Stimulated activated CD4-positive, alpha-beta T cell treated with anti-CD3 and anti-CD28 coated beads, TNF-alpha, amount 100 ng/mL, for 24 hours (primary cell): Measurements from ENCODE around the gene BCOR.
A peak's percentile ranks its signal among the peaks of the same experiment; 100 is the strongest.

ENCODE experiments used
- DNase-seq, 3 experiments: peaks; one replicate each; pipeline ENCODE4 v3.0.0-alpha.2; 2020; ENCODE audit warnings: low read depth in 3 of 3

The BCOR gene

GRCh38 chrX:40085102-40085551 is 12.6 kb downstream of the BCOR start:
- DNase-seq: no peak

DNA sequence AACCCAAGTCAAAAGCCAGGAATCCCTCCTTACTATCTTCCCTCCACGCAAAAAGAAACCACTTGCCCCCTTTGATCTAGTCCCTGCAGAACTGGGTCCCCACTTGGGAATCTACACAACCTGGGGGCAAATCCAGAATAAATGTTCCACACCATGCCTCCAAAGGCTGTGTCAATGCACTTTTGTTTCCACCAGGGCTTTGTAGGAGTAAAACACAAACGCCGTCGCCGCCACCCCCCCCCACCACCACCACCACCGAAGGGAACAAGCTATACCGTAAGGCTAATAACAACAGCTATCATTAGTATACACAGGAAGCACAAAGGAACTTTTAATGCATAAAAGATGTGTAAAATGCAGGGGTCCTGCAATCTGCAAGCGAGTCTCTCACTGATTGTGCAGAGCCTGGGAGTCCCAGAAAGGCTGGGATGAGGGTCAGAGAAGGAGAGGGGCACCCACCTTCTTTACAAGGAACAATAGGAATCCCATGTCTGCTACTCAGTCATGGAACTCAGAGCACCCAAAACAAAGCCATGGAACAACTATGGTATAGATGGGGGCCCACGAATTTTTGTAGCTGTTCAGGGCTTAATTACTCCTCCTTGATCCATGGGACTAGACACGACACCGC is 13.2 kb downstream of the BCOR start:
- no peak for DNase-seq

DNA sequence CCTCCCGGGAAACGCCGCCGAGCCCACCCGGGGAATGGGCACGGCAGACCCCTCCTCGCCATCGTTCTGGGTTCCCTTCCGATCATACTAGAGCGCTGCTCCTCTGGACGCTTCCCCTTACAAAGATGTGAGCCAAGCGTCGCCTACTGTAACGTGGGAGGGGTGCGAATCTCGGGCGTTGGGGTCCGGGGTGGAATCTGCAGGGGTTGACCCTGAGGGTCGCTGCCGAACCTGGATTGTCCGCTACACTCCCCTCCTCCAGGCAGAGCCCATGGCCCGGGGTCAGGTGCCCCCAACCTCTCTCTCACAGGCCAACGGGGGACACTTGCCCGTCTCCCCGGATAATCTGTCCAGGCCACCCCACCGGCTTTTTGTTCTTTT is 13.8 kb downstream of the BCOR start:
- DNase-seq: no peak

DNA sequence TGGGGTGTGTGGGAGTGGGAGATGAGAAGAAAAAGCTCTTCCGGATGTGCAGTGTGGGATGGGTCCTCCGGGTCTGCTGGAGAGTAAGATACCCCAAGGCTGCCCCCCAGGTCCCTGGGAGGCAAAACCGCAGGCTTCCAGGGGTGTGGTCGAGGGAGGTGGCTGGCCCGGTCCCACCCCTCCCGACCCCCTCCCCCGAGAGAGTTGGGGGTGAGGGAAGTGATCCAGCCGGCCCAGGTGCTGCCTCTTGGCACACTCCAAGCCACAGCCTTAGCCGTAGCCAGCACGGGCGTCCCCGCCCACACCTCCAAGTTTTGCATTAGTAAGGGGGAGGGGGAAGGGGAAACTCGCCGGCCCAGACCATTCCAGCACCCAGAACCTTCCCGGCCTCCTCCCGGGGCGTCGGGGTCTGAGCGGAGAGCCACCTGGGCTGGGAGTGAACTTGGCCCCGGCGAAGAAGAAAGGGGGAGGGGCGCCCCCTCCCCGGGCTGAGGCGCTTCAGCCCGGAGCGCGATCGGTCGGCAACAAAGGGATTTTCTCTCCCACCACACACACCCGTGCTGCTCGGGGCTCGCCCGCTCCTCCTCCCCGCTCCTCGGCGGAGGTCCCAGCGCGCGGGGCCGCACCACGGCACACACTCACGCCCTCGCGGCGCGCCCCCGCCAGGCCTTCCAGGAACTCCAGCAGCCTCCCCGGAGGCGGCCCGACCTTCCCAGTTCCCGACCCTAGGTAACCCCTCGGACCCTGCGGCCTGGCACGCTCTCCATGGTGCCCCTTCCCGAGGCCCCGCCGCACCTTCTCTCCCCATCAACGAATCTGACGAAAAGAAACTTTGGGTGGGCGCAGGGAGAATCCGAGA is 14.4 kb downstream of the BCOR start:
- peak in 1 of 3 experiments; percentile 21 for DNase-seq

- peak in 1 of 3 experiments; percentile 11 for DNase-seq
These were observed 15.2 kb downstream of the BCOR start for GRCh38 chrX:40082447-40083119.

DNA sequence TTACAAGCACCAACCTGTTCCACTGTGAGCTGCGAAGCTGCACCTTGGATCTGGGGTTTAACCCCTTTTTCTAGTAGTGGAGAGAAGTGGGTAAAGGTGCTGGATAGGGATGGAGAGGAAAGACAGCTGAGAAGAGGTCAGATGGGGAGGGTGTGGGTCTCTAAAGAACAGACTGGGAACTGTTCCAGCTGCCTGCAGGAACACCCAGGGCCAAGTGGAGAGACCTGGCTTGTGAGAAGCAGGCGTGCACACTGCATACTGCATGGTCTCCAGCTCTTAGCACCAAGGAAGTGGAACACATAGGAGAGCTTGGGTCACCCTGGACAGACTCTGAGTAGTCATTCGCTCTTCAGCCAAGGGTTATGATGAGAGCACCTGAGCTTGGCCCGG is 16.1 kb downstream of the BCOR start:
- no peak for DNase-seq

DNA sequence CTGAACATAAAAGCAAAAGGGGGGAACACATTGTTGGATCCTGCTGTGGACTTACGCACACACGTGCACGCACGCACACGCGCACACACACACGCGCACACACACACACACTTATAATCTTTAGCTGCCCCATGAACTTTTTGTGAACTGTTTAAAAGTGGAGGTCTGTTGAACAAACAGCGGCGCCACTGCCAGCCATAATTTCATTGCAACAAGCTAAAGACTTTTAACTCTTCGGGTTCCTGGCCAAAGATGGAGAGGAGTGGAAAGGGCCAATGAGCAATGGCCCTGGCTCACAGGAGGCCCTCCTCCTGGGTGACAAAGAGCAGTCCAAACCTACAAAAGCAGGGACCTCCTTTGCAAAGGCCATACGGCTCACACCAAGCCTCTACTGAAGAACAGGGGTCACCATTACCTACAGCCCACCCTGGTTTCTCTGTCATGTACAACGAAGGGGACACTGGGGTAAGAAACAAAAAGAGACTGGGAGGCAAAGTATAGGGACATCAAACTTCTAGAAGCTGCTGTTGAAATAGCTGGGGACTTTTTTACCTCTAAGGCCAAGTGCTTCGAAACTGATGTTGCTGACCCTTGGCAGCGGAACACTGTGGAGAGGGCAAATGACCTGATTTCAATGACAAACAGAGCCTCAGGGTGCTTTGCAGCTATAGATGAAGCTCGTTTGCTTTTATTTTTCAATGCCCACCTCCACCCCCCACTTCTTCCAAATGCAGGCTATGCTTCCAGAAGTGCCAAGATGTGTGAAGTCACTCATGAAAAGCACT is 16.7 kb downstream of the BCOR start:
- no peak for DNase-seq

GRCh38 chrX:40079572-40079971 is 18.2 kb downstream of the BCOR start:
- no peak for DNase-seq

- DNase-seq: no peak
These were observed 19.1 kb downstream of the BCOR start for GRCh38 chrX:40078489-40079227.

- no peak for DNase-seq
These were observed 19.9 kb downstream of the BCOR start for GRCh38 chrX:40077906-40078305.

DNA sequence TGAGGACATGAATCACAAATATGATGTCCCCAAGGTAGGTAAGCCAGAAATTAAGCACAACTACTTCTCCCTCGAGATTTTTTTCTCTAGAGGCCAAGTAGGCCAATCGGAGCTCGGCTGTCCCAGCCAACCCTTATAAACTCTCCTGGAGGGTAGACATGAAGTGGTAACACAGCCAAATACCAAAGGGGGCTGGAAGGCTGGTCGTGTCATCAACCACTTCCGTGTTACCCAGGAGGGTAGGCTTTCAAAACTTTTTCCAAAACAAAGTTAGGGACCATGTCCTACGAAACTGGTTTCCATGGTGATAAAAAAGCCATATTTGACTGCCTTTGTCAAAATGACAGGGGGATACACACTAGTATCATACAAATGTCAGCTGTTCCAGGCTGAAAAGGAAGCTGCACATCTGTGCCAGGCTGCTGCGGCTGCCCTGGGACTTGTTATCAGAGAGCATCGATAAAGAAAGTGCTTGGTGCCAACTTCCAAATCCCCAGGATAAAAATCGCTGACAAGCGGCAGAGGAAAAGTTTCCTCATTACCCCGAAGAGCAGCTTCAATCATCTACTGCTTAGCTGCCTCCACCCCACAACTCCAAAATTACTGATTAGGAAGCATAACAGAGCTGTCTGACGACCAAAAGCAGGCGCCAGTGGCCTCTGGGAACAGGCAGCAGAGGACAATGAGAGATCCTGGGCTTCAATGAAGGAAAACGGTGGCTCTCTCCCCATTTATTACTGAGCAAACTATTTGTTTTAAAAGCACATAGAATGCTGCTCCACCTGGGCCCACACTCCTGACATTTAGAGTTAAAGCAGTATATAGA is 20.8 kb downstream of the BCOR start:
- DNase-seq: no peak

- no peak for DNase-seq
These were observed 22.8 kb downstream of the BCOR start for GRCh38 chrX:40074959-40075332.

- no peak for DNase-seq
These were observed 23.4 kb downstream of the BCOR start for GRCh38 chrX:40074080-40074958.

GRCh38 chrX:40073439-40074054 is 24.2 kb downstream of the BCOR start:
- no peak for DNase-seq

GRCh38 chrX:40072246-40072645 is 25.5 kb downstream of the BCOR start:
- DNase-seq: no peak

DNA sequence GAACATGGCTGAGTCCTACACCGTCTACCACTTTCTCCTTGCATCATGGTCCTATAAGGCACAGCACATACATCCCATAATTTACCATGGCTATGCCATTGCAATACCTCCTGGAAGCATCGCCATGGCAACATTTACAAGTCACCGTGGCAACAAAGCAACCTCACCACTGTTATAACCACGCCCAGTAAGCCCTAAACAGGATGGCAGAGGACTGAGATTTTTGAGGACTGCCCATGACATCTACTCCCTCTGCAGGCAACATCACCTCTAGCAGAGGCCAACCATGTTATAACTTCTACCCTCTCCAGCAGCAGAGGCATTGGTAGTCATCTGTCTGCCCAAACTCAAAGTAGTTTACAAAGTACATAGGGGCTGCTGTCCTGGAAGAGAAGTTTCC is 29.7 kb downstream of the BCOR start:
- DNase-seq: no peak

- DNase-seq: no peak
These were observed 31.1 kb downstream of the BCOR start for GRCh38 chrX:40066700-40067099.

DNA sequence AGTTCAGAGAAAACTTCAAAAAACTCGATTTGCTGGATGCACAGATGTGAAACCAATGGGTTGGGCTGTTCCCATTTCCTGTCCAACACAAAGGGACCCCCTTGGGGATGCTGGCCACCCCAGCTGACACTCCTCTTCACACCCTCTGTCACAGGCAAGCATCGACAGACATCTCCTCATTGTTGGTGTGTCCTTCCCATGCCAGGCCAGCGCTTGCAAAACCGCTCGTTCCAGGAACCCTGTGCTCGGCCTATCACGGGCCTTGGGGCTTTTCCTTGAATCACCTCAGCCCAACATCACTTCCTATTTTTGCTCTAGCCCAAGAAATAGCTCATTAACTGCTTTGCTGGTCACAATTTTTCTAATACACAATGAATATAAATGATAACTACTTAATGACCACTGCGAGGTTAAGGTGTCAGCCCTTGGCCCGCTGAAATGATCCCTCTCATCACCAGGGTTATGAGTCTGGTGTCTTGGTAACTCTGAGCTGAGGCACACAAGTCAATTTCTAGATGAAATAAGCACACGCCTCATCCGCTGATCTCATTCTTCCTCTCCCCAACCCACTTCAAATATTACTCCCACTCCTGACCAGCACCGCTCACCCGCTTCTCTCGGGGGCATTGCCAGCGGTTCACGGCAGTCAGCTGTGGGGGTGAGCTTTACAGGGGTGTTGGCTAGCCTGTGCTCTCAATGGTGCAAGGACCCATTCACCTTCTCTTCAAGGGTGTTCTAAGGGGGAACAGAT is 32.3 kb downstream of the BCOR start:
- DNase-seq: no peak
